ENCODE results near the gene NRAP. TPM values are rescaled to one million over a fixed set of nuclear protein-coding genes. Genes with fewer than 3 reads are reported as not detected.

NRAP gene
- total RNA-seq, 1 donor from 2014 or later = not detected

DNA sequence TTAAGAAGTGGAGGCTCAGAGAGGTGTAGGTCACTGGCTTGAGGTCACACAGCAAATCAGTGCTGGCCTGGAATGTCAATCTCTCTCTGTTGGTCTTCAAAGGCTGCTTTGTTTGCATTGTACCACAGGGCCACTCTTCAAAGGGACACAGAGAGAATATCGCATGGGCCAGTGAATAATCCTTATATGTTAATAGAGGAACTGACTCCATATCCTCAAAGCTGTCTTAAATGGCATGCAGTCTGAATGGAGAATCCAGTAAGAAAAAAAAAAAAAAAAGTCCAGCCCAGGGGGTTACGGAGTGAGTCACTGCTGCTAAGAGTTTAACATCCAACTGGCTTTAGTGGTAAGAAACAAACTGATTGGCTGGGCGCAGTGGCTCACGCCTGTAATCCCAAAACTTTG lies 54.1 kb downstream of the NRAP start:
- no peaks in the 10 kb centered on the region for H3K4me1 ChIP-seq
- H3K4me3 ChIP-seq = no peak overlapping the region
- intact Hi-C loops (cut with DNase I) = no loop called here
- no peak overlapping the region for H3K27ac ChIP-seq
- no peaks in the 10 kb centered on the region for H3K36me3 ChIP-seq
- H3K27me3 ChIP-seq (ENCODE audit: low read depth) = peaks cover 8% of the 10 kb centered on the region
- ATAC-seq (no peak), DNase-seq (no peak)
- H3K9me3 ChIP-seq = no peaks in the 10 kb centered on the region
- TF ChIP-seq CTCF (IDR thresholded peaks at IDR 0.05) = no peak

DNA sequence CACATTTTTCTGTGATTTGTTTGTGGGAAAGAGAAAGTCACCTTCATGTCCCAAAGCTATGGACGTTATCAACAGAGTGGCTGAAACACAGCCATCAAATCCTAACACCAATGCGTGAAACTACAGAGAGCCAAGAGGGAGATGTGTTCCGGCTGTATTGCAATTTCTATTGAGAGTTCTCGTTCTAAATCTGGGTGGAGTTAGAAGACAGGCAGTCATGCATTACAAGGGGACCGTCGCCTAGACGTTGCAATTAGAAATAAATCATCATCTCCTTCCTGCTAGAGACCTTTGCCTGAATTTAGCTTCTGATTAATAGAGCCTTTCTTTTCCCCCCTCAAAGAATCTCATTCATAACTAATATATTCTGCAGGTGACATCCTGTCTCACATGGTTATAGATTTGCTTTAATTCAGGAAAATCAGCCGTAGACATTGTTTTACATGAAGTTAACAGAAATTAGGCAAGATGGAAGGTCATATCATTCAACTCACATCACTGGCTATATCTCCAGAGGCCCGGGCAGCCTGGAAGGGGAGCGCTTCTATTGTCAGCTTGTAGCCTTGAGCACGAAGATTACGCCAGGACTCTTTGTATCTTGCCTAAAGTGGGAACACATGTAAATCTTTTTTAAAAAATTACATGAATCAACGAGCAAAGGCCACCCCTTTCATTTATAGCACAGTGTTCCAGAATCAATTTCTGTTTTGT lies 58.4 kb downstream of the NRAP start:
- DNase-seq (no peak), ATAC-seq (no peak)
- Histone ChIP-seq H3K4me3 (no peak overlapping the region), H3K4me1 (no peaks in the 10 kb centered on the region), H3K36me3 (no peaks in the 10 kb centered on the region), H3K9me3 (no peaks in the 10 kb centered on the region), H3K27me3 (ENCODE audit: low read depth) (peaks cover 8% of the 10 kb centered on the region), H3K27ac (no peak overlapping the region)
- TF ChIP-seq CTCF (IDR thresholded peaks at IDR 0.05) = no peak
- intact Hi-C loops (cut with DNase I) = no loop called here

GRCh38 chr10:113604572-113604971 lies 59.3 kb downstream of the NRAP start:
- DNase-seq (no peak), ATAC-seq (no peak)
- Histone ChIP-seq H3K4me1 (no peaks in the 10 kb centered on the region), H3K36me3 (no peaks in the 10 kb centered on the region), H3K9me3 (no peaks in the 10 kb centered on the region), H3K4me3 (no peak overlapping the region), H3K27me3 (ENCODE audit: low read depth) (peaks cover 8% of the 10 kb centered on the region), H3K27ac (no peak overlapping the region)
- intact Hi-C loops (cut with DNase I) = no loop called here
- no peak for TF ChIP-seq CTCF (IDR thresholded peaks at IDR 0.05)

DNA sequence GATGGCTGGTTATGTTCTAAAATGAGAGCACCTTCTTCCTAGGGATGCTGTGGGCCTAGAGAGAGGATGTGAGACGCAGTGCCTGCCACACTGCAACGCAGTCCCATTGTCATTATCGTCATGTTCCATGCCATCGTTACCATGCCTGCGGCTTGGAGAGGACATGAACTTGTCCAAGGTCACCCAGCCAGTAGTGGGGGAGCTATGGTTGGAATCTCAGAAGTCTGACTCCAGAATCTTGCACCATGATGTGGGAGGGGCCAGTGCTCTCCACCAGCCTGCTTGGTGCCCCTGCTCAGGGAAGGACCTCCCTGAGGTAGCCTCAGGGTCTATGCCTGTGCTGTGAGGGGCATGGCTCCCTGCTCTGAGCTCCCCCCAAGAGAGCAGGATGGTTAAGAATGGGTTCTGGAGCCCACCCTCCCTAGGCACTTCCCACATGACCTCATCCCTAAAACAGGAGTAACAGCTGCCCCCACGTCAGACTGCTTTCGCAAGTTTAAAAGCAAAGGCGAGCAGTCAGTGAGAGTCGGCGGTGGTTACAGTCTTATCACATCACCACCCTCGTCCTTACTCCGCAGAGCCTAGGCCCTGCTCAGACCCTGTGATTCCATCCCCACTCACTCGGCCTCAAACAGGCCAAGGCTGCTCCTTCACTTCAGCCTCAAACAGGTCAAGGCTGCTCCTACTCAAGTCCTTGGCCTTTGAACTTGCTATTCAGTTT lies 60.6 kb downstream of the NRAP start:
- DNase-seq = no peak
- Histone ChIP-seq H3K27me3 (ENCODE audit: low read depth) (peaks cover 8% of the 10 kb centered on the region), H3K9me3 (no peaks in the 10 kb centered on the region), H3K36me3 (no peaks in the 10 kb centered on the region), H3K27ac (no peak overlapping the region), H3K4me3 (no peak overlapping the region), H3K4me1 (no peaks in the 10 kb centered on the region)
- peak in 1 of 2 donors; percentile 29 for ATAC-seq
- intact Hi-C loops (cut with DNase I) = no loop called here
- no peak for TF ChIP-seq CTCF (IDR thresholded peaks at IDR 0.05)

- H3K4me3 ChIP-seq = no peak overlapping the region
- no peaks in the 10 kb centered on the region for H3K9me3 ChIP-seq
- H3K27me3 ChIP-seq (ENCODE audit: low read depth) = no peaks in the 10 kb centered on the region
- intact Hi-C loops (cut with DNase I) = no loop called here
- H3K36me3 ChIP-seq = no peaks in the 10 kb centered on the region
- DNase-seq (no peak), ATAC-seq (no peak)
- no peak for TF ChIP-seq CTCF (IDR thresholded peaks at IDR 0.05)
- H3K4me1 ChIP-seq = no peaks in the 10 kb centered on the region
- H3K27ac ChIP-seq = no peak overlapping the region
These were observed 63.3 kb downstream of the NRAP start for GRCh38 chr10:113600569-113600968.
